ENCODE results near the gene CNBP. TPM values are rescaled to one million over a fixed set of nuclear protein-coding genes. Genes with fewer than 3 reads are reported as not detected.

CNBP gene
- total and polyA plus RNA-seq, 2 experiments from 2014 or later: 348 to 444 TPM

DNA sequence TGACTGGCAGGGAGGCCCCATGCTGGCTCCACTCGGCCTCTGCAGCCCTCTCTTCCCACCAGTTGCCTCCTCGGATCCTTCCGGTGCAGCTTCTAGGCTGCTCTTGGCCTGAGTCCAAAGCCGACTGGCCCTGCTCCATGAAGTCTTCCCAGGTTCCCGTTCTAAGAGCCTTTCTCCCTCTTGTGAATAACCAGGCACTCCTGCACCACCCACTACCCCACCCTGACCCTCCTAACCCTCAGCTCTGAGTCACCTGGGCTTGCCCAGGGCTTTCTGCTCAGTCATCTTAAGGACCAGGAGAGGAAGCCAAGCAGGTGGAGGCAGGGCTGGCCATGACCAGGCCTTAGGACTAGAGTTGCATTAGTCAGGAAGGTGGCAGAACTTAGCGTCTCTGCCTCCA lies 28.1 kb upstream of the CNBP start:
- no peaks in the 10 kb centered on the region for H3K36me3 ChIP-seq (ENCODE audit: insufficient read depth)
- H2AFZ ChIP-seq: peak overlapping the region; percentile 78
- H4K20me1 ChIP-seq (replicated peaks; ENCODE audit: insufficient read depth): no peaks in the 10 kb centered on the region
- H3K79me2 ChIP-seq (replicated peaks; ENCODE audit: insufficient read depth): no peaks in the 10 kb centered on the region
- no peaks in the 10 kb centered on the region for H3K4me1 Mint-ChIP-seq
- no peak overlapping the region for H3K27ac Mint-ChIP-seq
- TF ChIP-seq REST (IDR thresholded peaks at IDR 0.05; ENCODE audit: unreplicated experiment): no peak
- no peak for TF ChIP-seq EZH2phosphoT487 (IDR thresholded peaks at IDR 0.05; ENCODE audit: unreplicated experiment)
- TF ChIP-seq CREB1 (CRISPR knock-in tag; IDR thresholded peaks at IDR 0.05; ENCODE audit: low read depth): no peak
- TF ChIP-seq ZNF331 (CRISPR knock-in tag; IDR thresholded peaks at IDR 0.05; ENCODE audit: low read depth): no peak
- no peak for TF ChIP-seq JUNB (IDR thresholded peaks at IDR 0.05; ENCODE audit: unreplicated experiment)
- TF ChIP-seq CTCF (conservative IDR thresholded peaks at IDR 0.05; ENCODE audit: low read depth in 2 of 2): no peak
- TF ChIP-seq STAT1 (IDR thresholded peaks at IDR 0.05; ENCODE audit: unreplicated experiment): no peak
- TF ChIP-seq EZH2 (IDR thresholded peaks at IDR 0.05; ENCODE audit: low read depth, unreplicated experiment): no peak
- TF ChIP-seq POLR2AphosphoS5 (IDR thresholded peaks at IDR 0.05; ENCODE audit: low read depth): no peak
- TF ChIP-seq, protein P1, sequence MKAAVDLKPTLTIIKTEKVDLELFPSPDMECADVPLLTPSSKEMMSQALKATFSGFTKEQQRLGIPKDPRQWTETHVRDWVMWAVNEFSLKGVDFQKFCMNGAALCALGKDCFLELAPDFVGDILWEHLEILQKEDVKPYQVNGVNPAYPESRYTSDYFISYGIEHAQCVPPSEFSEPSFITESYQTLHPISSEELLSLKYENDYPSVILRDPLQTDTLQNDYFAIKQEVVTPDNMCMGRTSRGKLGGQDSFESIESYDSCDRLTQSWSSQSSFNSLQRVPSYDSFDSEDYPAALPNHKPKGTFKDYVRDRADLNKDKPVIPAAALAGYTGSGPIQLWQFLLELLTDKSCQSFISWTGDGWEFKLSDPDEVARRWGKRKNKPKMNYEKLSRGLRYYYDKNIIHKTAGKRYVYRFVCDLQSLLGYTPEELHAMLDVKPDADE (IDR thresholded peaks at IDR 0.05): no peak
- TF ChIP-seq, protein P2, sequence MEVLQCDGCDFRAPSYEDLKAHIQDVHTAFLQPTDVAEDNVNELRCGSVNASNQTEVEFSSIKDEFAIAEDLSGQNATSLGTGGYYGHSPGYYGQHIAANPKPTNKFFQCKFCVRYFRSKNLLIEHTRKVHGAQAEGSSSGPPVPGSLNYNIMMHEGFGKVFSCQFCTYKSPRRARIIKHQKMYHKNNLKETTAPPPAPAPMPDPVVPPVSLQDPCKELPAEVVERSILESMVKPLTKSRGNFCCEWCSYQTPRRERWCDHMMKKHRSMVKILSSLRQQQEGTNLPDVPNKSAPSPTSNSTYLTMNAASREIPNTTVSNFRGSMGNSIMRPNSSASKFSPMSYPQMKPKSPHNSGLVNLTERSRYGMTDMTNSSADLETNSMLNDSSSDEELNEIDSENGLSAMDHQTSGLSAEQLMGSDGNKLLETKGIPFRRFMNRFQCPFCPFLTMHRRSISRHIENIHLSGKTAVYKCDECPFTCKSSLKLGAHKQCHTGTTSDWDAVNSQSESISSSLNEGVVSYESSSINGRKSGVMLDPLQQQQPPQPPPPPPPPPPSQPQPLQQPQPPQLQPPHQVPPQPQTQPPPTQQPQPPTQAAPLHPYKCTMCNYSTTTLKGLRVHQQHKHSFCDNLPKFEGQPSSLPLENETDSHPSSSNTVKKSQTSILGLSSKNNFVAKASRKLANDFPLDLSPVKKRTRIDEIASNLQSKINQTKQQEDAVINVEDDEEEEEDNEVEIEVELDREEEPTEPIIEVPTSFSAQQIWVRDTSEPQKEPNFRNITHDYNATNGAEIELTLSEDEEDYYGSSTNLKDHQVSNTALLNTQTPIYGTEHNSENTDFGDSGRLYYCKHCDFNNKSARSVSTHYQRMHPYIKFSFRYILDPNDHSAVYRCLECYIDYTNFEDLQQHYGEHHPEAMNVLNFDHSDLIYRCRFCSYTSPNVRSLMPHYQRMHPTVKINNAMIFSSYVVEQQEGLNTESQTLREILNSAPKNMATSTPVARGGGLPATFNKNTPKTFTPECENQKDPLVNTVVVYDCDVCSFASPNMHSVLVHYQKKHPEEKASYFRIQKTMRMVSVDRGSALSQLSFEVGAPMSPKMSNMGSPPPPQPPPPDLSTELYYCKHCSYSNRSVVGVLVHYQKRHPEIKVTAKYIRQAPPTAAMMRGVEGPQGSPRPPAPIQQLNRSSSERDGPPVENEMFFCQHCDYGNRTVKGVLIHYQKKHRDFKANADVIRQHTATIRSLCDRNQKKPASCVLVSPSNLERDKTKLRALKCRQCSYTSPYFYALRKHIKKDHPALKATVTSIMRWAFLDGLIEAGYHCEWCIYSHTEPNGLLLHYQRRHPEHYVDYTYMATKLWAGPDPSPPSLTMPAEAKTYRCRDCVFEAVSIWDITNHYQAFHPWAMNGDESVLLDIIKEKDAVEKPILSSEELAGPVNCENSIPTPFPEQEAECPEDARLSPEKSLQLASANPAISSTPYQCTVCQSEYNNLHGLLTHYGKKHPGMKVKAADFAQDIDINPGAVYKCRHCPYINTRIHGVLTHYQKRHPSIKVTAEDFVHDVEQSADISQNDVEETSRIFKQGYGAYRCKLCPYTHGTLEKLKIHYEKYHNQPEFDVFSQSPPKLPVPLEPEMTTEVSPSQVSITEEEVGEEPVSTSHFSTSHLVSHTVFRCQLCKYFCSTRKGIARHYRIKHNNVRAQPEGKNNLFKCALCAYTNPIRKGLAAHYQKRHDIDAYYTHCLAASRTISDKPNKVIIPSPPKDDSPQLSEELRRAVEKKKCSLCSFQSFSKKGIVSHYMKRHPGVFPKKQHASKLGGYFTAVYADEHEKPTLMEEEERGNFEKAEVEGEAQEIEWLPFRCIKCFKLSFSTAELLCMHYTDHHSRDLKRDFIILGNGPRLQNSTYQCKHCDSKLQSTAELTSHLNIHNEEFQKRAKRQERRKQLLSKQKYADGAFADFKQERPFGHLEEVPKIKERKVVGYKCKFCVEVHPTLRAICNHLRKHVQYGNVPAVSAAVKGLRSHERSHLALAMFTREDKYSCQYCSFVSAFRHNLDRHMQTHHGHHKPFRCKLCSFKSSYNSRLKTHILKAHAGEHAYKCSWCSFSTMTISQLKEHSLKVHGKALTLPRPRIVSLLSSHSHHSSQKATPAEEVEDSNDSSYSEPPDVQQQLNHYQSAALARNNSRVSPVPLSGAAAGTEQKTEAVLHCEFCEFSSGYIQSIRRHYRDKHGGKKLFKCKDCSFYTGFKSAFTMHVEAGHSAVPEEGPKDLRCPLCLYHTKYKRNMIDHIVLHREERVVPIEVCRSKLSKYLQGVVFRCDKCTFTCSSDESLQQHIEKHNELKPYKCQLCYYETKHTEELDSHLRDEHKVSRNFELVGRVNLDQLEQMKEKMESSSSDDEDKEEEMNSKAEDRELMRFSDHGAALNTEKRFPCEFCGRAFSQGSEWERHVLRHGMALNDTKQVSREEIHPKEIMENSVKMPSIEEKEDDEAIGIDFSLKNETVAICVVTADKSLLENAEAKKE (CRISPR knock-in tag; IDR thresholded peaks at IDR 0.05): no peak
- no peak for TF ChIP-seq NANOG (IDR thresholded peaks at IDR 0.05; ENCODE audit: borderline replicate concordance)
- no peak for TF ChIP-seq ZNF114 (CRISPR knock-in tag; IDR thresholded peaks at IDR 0.05)
- no peaks in the 10 kb centered on the region for H3K4me1 ChIP-seq (ENCODE audit: insufficient read depth)
- peaks cover 5% of the 10 kb centered on the region for H3K27me3 Mint-ChIP-seq (ENCODE audit: insufficient read depth, low read depth, poor library complexity)
- no peak for DNase-seq (ENCODE audit: low spot score)
- H3K4me2 ChIP-seq: no peak overlapping the region
- no peaks in the 10 kb centered on the region for H3K9me2 ChIP-seq (ENCODE audit: insufficient read depth)
- H3K36me3 Mint-ChIP-seq (ENCODE audit: low read depth): no peaks in the 10 kb centered on the region
- no peaks in the 10 kb centered on the region for H3K27me3 ChIP-seq (ENCODE audit: insufficient read depth)
- ATAC-seq: no peak; the same call in 2 of the 3 replicates
- no peaks in the 10 kb centered on the region for H3F3A ChIP-seq (replicated peaks; ENCODE audit: low read depth)
- no peak overlapping the region for H3K27ac ChIP-seq (ENCODE audit: low read depth)
- H3K9me3 Mint-ChIP-seq: no peaks in the 10 kb centered on the region
- H3K4me3 ChIP-seq: no peak overlapping the region
- no peak overlapping the region for H3K4me3 Mint-ChIP-seq
